ENCODE results near the gene ENPP3.

ENPP3 gene

GRCh38 chr6:131769385-131770141, 132.5 kb downstream of the ENPP3 start:
- DNase-seq, result no peak

GRCh38 chr6:131770776-131771175, 133.7 kb downstream of the ENPP3 start:
- DNase-seq, result no peak

- DNase-seq, result no peak
Measured at GRCh38 chr6:131773284-131773950, 136.3 kb downstream of the ENPP3 start.

- no peak for DNase-seq
Measured at GRCh38 chr6:131775886-131776285, 138.8 kb downstream of the ENPP3 start.

- no peak for DNase-seq
Measured at GRCh38 chr6:131776985-131777384, 139.9 kb downstream of the ENPP3 start.

GRCh38 chr6:131778169-131778568, 141.1 kb downstream of the ENPP3 start:
- DNase-seq, result no peak

- DNase-seq, result no peak
Measured at GRCh38 chr6:131779304-131779703, 142.2 kb downstream of the ENPP3 start.

- DNase-seq, result no peak
Measured at GRCh38 chr6:131780600-131780999, 143.5 kb downstream of the ENPP3 start.

GRCh38 chr6:131781687-131782086, 144.6 kb downstream of the ENPP3 start:
- DNase-seq, result no peak

GRCh38 chr6:131782764-131783163, 145.7 kb downstream of the ENPP3 start:
- DNase-seq, result no peak

- DNase-seq, result no peak
Measured at GRCh38 chr6:131784561-131784960, 147.5 kb downstream of the ENPP3 start.

GRCh38 chr6:131787079-131787478, 150.0 kb downstream of the ENPP3 start:
- no peak for DNase-seq

- DNase-seq, result no peak
Measured at GRCh38 chr6:131787766-131788712, 150.9 kb downstream of the ENPP3 start.

GRCh38 chr6:131789219-131789618, 152.1 kb downstream of the ENPP3 start:
- no peak for DNase-seq

GRCh38 chr6:131791476-131791875, 154.4 kb downstream of the ENPP3 start:
- no peak for DNase-seq

- DNase-seq, result no peak
Measured at GRCh38 chr6:131792091-131792496, 155.0 kb downstream of the ENPP3 start.

GRCh38 chr6:131795366-131795765, 158.3 kb downstream of the ENPP3 start:
- no peak for DNase-seq

Data from activated CD4-positive, CD25-positive, alpha-beta regulatory T cell (primary cell).